ENCODE measurements around the gene SLC16A4.

DNA sequence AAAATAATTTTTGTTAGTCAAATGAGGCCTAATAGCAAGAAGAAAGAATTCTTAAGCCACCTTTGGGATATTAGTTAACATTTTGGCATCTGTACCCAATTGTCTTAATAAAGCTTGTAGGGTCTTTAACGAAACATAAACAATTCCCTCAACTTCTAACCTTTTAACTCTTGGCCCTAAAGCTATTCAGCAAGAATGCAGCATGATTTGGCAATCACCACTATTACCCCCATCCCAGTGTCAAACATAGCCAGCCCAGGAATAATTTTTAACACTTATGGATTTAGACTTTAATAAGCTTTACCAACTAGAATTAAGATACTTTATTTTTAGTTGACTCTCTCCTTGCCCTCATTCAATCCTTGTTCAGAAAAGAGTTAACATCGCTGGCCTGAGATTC, 2.5 kb upstream of the SLC16A4 start:
- TF ChIP-seq, protein P1, sequence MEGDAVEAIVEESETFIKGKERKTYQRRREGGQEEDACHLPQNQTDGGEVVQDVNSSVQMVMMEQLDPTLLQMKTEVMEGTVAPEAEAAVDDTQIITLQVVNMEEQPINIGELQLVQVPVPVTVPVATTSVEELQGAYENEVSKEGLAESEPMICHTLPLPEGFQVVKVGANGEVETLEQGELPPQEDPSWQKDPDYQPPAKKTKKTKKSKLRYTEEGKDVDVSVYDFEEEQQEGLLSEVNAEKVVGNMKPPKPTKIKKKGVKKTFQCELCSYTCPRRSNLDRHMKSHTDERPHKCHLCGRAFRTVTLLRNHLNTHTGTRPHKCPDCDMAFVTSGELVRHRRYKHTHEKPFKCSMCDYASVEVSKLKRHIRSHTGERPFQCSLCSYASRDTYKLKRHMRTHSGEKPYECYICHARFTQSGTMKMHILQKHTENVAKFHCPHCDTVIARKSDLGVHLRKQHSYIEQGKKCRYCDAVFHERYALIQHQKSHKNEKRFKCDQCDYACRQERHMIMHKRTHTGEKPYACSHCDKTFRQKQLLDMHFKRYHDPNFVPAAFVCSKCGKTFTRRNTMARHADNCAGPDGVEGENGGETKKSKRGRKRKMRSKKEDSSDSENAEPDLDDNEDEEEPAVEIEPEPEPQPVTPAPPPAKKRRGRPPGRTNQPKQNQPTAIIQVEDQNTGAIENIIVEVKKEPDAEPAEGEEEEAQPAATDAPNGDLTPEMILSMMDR (IDR thresholded peaks at IDR 0.05; ENCODE audit: borderline replicate concordance, extremely low read depth, low read length, poor library complexity, severe bottlenecking) = no peak
- TF ChIP-seq EZH2 (IDR thresholded peaks at IDR 0.05; ENCODE audit: borderline replicate concordance, low read depth, low read length, severe bottlenecking) = no peak
